Right hindlimb (tissue), 1 donor: ENCODE results near the gene SLC51B.
A peak's percentile ranks its signal among the peaks of the same experiment; 100 is the strongest.
"Not testable (repeated sequence)": the region's sequence is repeated elsewhere in the genome, so short reads cannot be mapped to it uniquely, and the experiment has no call there.

Experiments used
- DNase-seq: peaks from one replicate; pipeline ENCODE4 v3.0.0-alpha.2; 2018

Gene SLC51B

DNA sequence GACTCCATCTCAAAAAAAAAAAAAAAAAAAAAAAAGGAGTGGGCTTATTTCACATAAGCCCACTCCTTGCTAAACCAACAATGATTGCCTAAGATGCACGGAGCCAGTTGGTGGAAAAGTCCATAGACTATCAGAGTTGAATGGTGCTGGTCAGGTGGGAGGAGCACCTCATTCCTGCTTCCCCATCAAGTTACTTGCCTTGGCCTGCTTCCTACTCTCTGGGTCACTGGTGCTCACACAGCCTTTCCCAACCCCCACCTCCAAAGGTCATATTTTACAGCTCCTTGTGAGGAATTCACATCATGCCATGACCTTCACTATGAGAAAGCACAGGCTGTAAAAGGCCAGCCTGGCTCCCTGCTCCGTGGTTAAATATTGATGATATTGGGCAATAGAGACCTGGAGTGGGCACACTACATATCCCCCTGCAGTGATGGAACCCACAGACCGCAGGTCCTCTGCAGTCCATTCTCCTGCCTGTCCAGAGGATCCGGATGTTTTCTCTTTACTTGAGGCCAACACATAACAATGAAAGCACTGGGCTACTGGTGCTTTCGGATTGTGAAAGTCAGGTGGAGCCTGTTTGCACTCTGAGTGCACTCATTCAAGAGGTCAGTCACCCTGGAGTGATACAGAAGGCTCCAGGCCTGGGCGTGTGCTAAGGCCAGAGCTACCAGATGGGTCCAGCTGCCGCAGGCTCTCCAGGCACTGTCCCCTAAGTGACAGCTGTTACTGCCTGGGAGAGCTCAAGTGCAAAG lies at the start of gene SLC51B:
SLC51B (plus strand) TSS at position 664 of the 758 bp plus-strand sequence. CDS start 4,618 bp downstream, outside the sequence.
- DNase-seq: peak; percentile 60

GRCh38 chr15:64997066-64997465 lies 48.1 kb upstream of the SLC51B start:
- DNase-seq: no peak

DNA sequence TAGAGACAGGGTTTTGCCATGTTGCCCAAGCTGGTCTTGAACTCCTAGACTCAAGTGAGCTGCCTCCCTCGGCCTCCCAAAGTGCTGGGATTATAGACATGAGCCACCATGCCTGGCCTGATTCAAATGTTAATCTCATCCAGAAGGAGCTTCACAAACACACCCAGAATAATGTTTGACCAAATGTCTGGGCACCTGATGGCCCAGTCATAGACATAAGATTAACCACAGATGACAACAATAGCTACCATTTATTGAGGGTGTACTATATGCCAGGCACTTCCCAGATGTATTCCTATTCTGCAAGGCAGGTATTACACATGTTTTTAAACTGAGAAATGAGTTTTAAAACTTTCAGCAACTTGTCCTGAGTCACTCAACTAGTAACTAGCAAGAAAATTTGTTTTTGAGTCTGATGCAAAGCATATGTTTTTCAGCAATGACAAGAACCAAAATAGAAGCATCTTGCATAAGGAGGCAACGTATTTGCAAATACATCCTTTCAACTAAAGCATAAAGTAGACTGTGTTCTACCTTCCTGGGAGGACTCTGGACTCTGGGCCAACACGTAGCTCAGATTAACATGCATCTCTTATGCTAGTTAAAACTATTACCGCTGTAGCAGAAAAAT lies 47.3 kb upstream of the SLC51B start:
- no peak for DNase-seq

DNA sequence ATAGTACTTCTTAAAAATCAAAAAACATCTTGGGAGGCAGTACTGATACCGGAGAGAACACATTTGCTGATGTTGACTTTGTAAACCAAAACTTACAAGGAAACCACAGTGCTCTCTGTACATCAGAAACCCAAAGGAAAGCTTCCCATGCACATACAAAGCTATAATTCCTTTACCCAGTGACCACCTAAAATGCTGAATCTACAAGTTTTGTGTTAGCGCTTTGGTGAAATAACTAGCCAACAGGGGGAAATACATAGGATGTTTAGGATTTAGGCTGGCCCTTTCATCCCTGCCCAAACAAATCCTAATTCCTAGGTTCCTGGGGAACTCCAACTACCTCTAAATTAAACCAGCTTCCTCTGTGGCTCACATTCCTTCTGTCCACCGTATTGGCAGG lies 40.2 kb upstream of the SLC51B start:
- DNase-seq: no peak

DNA sequence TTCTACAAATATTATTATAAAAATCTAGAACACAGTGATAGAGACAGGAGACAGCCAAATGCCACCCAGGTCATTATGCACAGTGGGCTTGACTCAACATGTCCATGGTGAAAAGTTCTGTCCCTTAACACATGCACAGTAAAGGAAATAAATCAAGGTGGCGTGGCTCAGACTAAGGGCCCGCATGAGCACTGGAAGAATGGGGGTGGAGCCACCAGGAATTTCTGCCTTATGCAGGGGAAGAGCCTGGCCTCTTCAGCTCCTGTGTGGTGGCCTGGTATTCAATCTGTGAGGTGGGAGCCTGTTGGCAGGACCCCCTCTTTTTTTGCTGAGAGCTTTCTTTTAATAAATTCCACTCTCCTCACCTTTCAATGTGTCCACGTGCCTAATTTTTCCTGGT lies 38.3 kb upstream of the SLC51B start:
- no peak for DNase-seq

DNA sequence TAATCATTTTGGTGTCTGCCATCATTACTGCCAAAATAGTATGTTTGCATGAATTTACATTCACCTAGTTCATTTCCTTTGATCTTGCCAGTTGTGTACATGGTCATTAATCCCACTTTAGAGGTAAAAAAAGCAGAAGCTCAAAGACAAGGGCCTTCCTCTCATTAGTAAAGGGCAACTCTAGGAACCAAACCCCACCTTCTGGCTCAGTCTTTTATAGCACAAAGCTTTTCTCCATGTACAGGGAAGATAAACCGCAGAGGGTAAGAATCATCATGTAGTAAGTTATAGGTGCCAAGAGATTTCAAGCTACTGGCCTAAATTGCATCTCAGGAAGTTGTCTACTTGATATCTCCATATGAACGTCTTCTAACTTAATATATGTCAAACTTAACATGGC lies 36.2 kb upstream of the SLC51B start:
- no peak for DNase-seq

- not testable (repeated sequence) for DNase-seq
These were observed 34.0 kb upstream of the SLC51B start for GRCh38 chr15:65011198-65011597.

DNA sequence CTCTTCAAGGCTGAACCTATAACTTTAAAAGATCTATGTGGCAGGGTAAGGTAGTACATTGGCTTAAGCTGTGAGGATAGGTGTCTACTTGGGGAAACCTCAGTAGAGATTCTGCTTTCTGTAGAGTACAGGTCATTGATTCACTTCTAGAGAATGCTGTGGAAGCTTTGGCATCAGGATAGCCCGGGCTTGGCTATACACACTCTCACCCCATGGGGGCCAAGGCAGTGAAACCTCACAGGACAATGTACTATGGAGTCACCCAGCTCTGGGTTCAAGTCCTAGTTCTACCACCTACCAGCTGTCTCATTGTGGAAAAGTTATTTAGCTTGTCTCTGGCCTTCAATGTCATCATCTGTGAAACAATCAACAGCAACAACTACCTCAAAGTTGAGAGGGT lies 24.8 kb upstream of the SLC51B start:
- no peak for DNase-seq

DNA sequence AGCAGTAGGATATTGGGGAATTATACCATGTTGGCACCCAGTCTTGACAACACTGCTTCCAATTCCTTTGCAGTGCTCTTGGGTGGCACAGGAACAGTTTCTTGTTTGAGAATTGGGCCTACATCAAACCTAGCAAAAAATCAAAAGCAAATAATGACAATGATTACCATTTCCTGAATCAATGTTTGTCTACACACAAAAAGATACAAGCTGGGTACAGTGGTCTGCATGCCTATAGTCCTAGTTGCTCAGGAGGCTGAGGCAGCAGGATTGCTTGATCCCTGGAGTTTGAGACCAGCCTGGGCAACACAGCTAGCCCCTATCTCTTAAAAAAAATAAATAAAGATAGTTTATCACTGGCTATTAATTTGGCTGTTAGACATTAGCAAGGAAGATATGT lies 23.7 kb upstream of the SLC51B start:
- no peak for DNase-seq

DNA sequence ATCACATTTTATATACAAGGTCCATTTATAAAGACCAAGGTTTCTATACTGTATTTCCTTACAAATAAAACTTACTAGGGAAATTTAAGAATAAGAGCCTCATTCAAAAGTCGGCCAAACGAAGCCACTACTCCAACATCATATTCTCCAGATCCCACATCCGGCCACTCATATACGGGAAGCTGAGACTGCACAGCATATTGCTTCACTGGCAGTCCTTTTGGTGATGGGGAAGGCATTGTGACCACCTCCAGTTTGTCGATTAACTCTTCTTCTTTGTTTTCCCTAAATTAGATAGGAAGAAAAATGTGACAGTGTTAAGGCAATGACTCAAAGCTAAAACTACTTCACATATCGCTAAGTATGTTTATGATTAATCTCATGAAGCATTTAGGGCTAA lies 18.4 kb upstream of the SLC51B start:
- no peak for DNase-seq

- no peak for DNase-seq
These were observed 17.6 kb upstream of the SLC51B start for GRCh38 chr15:65027593-65027992.

GRCh38 chr15:65028338-65028737 lies 16.8 kb upstream of the SLC51B start:
- no peak for DNase-seq

DNA sequence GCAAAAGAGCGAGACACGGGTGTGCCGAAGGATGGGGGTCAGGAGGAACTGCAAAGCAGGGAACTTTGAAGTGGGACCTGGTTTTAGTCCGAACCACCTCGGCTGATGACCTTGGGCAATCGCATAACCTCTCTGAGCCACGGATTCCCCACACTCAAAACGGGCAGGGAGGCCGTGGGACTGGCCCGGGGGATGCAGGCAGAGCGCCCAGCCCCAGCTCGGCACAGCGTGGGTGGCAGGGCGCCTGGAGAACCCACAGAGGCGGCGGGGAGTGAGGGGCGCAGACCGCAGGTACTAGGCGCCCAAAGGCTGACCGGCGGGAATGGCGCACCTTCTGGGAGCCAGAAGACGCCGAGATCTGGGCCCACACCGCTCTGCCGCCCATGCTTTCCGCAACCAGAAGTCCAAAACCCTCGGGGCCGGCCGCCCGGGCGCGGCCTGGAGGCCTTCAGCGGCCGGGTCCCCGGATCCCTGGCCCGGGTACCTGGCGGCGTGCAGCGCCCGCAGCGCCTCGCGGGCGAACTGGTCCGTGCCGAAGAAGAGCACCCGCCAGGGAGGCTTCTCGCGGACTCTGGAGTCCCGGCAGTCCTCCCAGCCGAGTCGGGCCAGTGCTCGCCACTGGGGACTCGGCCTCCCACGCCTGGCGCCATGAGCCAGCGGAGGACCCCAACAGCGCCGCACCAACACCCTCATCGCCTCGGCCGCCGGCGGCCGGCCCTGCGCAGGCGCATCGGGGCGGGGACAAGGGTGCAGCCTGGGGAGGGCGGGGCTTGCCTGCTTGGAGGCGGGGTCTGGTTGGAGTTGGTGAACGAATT lies 16.1 kb upstream of the SLC51B start, which contains the start of gene MTFMT:
MTFMT (minus strand) TSS at position 719 of the 815 bp plus-strand sequence; CDS start at position 693, 26 bp downstream.
- DNase-seq: peak; percentile 94

DNA sequence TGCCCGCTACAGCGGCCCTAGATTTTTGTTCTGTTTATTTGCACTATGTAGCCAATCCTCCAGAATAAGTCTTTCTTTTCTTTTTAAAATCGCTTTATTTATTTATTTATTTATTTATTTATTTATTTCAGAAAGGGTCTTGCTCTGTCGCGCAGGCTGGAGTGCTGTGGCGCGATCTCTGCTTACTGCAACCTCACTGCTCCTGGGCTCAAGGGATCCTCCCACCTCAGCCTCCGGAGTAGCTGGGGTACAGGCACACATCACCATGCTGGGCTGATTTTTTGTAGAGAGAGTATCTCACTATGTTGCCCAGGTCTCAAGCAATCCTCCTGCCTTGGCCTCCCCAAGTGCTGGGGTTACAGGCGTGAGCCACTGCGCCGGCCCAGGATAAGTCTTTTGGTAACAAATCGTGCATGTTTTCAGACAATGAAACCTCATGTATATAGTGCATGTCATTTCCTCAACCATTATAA lies 15.4 kb upstream of the SLC51B start:
- no peak for DNase-seq

DNA sequence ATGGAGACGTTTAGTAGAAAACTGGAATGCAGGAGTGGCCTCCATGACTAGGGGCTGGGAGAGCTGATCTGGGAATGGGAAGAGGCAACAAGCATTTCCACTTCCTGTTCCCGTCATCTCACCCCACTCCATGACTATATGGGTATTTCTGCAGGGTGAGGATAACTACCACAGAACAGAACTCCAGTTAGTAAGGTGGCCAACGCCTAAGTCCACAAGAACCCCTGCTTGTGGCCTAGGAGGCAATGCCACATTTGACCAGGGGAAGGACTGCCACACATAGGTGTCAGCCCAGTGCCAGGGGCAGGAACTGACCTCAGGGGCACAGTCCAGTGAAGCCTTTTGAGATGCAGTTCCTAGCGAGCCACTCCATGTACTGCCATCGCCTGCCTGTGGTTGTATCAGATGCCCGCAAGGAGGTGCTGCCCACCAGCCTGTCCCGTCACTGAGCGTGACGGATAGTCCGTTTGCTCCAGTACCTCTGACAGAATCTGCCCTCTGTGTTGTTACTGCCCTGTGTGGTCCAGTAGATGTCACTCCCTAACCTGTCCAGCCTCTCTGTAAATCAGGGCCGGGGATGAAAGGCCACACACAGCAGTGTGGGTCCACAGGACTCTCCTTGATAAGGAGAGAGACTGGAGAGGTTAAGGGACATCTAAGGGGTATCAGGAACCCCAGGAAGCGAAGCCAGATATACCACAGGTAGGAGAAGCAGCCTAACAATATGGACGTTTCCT lies 12.2 kb upstream of the SLC51B start:
- DNase-seq: peak; percentile 56

DNA sequence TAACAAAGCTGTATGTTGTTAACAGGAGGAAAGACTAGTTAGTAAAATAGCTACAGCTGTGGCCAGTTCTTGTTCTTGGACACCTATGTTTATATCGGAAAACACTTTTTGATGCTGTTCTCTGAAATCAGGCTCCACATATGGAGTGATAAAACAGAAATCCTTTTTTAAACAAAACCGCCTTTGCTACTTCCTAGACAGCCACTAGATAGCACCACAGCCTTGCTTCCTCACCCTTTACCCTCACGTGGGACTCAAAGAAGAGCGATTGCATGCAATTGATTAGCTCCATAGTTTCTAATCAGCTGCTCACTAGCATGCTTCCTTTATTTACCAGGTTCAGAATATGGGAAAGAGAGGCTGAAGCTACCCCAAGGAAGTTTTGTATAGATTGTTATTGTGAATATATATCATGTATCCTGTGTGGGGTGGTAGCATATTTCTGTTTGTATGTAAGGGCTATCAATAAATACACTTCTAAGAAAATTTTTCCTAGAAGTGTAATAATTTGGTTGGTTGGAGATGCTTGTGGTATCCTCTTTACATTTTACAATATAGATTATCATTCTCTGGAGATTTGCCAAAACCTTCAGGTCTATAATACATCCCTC lies 11.4 kb upstream of the SLC51B start:
- DNase-seq: no peak

GRCh38 chr15:65034719-65035118 lies 10.5 kb upstream of the SLC51B start:
- DNase-seq: no peak

DNA sequence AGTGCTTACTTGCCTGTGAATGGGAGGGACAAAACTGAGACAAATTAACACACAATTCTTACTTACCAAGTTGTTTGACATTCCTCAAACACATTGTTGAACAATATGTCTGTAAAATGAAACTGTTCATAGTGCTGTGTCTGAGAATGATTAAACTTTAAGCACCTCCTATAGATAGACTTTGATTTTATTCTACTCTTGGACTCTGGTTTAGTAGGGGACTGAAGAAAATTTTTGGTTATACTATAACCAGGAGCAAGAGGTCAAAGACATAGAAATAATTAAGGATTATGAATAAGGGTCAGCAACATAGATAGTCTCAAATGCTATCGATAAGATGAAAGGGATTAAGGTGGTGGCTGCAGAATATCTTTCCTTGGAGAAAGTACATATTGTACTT lies 7.9 kb upstream of the SLC51B start:
- DNase-seq: no peak

- no peak for DNase-seq
These were observed 6.8 kb upstream of the SLC51B start for GRCh38 chr15:65038428-65038827.

DNA sequence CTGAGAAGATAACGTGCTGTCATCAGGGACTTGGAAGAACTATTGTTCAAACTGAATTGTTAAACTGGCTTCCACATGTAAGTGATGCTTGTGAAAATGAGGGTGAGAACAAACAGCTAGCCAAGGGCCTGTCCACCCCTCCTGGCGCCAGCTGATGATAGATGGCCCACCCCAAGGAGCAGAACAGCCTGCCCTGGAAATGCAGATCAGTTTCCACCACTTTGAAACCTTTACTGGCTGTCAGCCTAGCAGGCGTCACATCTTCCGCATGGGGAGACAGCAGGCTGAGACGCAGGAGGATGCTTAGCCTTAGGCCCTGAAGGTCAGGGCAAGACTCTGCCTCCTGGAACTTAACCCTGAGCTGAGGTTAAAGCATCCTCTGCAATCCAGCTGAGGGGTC lies 6.4 kb upstream of the SLC51B start:
- DNase-seq: no peak

- DNase-seq: no peak
These were observed 4.7 kb upstream of the SLC51B start for GRCh38 chr15:65040461-65040860.

DNA sequence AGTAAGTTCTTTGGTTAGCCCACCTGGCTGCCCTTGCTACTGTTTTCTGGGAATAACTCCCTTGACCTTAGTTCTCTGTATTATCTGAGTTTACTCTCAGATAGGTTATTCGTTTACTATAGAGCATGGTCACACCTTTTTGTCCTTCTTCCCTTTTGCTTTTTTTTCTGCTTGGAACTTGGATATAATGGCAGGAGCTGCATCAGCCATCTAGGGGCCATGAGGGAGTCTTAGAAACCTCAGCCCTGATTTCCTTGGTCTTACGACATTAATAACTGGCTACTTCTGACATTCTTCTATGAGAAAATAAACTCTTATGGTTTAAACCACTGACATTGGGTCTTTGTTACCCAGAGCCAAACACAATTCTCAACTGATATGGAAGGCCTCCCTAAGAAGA lies 3.4 kb upstream of the SLC51B start:
- DNase-seq: no peak
